DMS114 treated with DMSO at 0.1 percent for 48 hours (cell line): ENCODE measurements around the gene PKD1.
"Not testable (repeated sequence)": the region's sequence is repeated elsewhere in the genome, so short reads cannot be mapped to it uniquely, and the experiment has no call there.

Experiments used
- DNase-seq: peaks from one replicate; lab custom pipeline; 2025; ENCODE audit not compliant: unreplicated experiment; lab: John Stamatoyannopoulos, UW

PKD1 gene

GRCh38 chr16:2152695-2153506 lies 17.2 kb upstream of the PKD1 start:
- DNase-seq, result no peak

DNA sequence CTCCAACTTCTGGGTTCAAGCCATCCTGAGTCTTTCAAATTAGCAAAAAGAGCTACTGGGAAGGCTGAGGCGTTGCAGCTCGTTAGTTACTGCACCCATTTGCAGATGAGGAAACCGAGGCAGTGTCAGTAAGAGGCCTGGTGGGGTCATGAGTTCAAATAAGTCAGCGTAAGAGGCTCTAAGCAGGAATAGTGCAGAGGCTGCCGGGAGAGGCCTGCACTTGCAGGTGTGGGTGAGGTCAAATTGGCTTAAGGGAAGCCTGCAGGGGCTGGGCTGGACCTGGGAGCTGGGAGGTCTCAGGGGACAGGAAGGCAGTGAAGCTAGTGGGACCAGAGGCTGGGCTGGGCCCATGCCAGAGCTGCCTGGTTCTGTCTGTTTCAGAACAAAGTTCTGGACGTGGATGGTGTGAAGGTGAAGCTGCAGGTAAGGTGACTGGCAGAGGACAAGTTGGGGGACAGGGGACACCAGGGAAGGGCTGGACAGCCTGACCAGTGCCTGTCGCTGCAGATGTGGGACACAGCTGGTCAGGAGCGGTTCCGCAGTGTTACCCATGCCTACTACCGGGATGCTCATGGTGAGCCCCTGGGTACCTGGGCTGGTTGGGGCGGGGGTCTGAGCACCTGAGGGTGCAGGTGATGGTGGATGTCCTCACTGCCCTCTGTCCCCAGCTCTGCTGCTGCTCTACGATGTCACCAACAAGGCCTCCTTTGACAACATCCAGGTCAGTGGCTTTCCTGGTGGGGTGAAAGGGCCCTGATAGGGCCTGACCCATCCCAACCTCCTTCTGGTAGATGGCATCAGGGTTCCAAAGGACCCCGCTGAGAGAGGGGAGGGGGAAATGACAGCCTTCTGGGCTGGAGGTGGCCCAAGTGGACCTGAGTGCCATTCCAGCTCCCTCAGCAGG lies 15.7 kb upstream of the PKD1 start:
- DNase-seq, result no peak

- DNase-seq, result no peak
These were observed 14.9 kb upstream of the PKD1 start for GRCh38 chr16:2150418-2151187.

- DNase-seq, result no peak
These were observed 14.1 kb upstream of the PKD1 start for GRCh38 chr16:2149630-2150417.

DNA sequence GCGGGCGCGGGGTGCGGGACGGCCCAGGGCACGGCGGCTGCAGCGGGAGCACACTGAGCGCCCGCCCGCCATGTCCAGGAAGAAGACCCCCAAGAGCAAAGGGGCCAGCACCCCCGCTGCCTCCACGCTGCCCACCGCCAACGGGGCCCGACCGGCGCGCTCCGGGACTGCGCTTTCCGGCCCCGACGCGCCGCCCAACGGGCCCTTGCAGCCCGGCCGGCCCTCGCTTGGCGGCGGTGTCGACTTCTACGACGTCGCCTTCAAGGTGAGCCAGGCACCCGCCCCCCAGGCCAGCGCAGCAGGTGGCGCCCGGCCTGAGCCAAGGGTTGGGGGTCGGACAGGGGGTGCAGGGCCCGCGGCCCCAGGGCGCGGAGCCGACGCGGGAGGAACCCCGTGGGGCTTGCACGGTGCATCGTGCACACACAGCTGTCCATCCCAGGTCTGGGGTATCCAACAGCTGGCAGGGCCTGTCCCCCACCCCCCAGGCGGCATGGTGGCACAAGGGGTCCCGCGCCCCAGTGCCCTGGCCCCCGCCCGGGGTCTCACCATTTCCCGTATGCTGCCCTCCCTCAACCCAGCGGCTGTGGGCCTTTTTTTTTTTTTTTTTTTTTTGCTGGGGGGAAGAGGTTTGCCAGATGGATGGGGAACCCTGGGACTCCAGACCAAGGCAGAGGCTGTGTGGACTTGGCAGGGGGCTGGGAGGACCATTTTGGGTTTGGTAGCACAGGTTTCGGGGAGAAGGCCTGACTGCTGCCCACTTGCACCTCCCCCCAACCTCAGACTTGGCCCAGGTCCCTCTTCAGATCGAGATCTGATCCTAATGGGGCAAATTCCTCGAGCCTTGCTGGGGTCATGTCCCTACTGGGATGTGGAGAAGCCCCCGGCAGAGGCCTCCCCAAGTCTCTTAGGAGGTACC lies 13.3 kb upstream of the PKD1 start:
- DNase-seq, result no peak

- DNase-seq, result no peak
These were observed 12.4 kb upstream of the PKD1 start, which contains the start of gene RAB26 for GRCh38 chr16:2147981-2148671. TSS of gene RAB26 (plus strand) at chr16:2148625. CDS start at chr16:2148784, 159 bp downstream.

DNA sequence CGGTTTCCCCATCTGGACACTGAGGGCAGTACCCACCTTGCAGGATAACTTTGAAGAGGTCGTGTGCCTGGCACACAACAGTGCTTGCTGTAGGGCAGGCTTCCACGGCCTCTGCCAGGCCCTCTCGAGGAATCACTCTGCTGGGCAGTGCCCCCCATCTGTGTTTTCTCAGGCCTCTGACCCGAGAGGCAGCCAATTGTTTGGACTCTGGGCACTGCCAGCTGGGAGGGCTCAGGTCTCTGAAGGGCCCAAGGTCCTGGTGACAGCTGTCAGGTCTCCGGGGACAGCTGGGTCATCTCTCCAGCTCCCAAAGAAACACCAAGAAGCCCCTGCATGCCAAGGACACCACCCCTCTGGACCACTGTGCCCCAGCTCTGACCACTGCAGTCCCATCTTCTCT lies 11.7 kb upstream of the PKD1 start:
- DNase-seq, result no peak

DNA sequence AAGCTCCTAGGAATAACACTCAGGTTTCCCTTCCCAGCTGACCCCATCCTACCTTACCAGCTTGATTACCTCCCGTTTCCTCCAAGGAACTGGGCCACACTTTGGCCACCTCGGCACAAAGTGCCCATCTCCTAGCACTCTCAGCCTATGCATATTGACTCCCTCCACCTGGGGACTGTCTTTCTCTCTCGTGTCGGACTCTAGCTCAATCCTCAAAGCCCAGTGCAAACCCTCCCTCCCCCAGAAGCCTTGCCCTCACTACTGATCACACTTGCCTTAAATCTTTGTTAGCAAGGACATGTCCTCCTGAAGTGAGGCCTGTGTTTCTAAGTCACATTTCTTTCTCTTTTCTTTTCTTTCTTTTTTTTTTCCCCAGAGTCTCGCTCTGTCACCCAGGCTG lies 10.1 kb upstream of the PKD1 start:
- no peak for DNase-seq

- DNase-seq, result no peak
These were observed 8.3 kb upstream of the PKD1 start for GRCh38 chr16:2143878-2144485.

GRCh38 chr16:2142942-2143877 lies 7.5 kb upstream of the PKD1 start:
- DNase-seq, result no peak

GRCh38 chr16:2135071-2135470 lies 627 bp downstream of the PKD1 start:
- not testable (repeated sequence) for DNase-seq

GRCh38 chr16:2133797-2134196 lies 1.9 kb downstream of the PKD1 start:
- not testable (repeated sequence) for DNase-seq

DNA sequence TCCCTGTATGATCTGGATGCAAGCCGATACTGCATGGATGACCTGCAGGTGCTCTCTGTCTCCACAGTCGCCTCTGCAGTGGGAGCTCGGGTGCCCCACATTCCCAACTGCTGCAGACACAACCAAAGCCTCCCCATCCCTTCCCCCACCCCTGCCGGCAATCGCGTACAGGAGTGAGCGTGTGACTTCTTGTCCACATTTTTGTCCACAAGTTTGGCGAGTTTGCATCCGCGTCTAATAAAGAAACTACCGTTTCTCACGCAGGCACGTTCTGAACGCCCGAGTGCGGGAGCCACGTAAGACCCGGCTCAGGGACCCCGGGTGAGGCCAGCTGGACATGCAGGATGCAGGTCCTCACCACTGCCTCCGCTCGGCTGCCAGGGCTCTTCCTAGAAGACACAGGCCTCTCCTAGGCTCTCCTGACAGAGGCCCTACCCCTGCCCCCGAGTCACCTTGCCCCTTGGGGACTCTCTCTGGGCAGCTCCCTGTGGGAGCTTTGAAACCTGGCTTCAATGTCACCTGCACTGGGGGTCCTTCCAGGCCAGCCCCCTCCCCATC lies 5.7 kb downstream of the PKD1 start:
- DNase-seq, result not testable (repeated sequence)

DNA sequence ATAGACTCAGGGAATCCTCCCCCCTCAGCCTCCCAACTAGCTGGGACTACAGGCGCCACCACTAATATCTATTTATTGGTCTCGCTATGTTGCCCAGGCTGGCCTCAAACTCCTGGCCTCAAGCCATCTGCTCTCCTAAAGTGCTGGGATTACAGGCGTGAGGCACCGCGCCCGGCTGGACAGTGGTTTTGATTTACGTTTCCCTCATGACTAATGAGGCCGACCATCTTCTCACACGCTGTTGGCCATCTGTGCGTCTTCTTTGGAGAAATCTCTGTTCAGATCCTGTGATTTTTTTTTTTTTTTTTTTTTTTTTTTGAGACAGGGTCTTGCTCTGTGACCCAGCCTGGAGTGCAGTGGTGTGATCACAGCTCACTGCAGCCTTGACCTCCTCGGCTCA lies 6.4 kb downstream of the PKD1 start:
- not testable (repeated sequence) for DNase-seq

GRCh38 chr16:2127630-2128280 lies 7.9 kb downstream of the PKD1 start:
- DNase-seq, result not testable (repeated sequence)

DNA sequence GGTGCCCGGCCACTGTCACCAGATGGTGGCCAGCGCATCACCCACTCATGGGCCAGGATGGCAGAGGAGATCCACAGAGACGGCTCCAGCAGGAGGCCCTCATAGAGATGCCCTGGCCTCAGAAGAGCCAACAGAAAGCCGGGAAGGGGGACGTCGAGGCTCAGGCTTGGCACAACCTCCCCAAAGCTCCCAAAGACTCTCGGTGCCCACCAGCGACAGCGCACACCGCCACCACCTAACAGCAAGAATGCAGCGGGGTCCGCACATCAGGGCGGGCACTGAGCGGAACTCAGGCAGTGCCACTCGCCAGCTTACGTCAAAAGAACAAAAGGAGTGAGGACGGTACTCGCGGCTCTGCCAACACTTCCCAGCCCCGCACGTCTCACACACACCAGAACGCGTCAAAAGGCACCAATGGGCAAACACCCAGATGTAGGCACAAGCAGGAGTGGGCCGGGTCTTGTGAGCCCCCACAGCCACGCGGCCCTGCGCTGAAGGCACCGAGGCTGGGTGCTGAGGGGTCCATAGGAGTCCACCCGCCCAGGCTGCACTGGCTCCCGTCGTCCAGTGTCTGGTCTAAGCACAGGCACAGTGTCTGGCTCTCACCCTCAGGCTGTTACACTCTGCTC lies 8.7 kb downstream of the PKD1 start:
- not testable (repeated sequence) for DNase-seq
